ENCODE measurements around the gene ELL3.

DNA sequence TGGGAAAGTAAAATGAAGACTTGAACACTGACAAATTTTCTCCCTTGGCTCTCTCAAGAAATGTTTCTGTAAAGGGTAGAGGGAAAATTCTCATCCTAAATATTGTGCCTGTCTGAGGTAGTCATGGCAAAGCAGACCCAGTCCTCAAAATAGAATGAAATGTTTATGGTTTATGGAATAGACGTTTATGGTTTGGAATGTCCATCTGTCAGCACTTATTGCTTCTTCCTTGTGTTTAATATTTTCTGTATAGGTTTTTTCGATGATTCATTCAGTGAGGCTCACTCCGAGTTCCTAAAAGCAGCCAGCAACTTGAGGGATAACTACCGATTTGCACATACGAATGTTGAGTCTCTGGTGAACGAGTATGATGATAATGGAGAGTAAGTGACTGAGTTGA is 13.9 kb downstream of the ELL3 start:
- TF ChIP-seq YY1 (IDR thresholded peaks at IDR 0.05; ENCODE audit: low read depth) (no peak), USF1 (IDR thresholded peaks at IDR 0.05) (no peak), CEBPB (IDR thresholded peaks at IDR 0.05) (no peak), RAD21 (IDR thresholded peaks at IDR 0.05; ENCODE audit: low read depth) (no peak), MAX (IDR thresholded peaks at IDR 0.05) (no peak), ZBTB7A (IDR thresholded peaks at IDR 0.05; ENCODE audit: low read depth) (no peak), EP300 (IDR thresholded peaks at IDR 0.05; ENCODE audit: borderline replicate concordance) (no peak), EGR1 (IDR thresholded peaks at IDR 0.05) (no peak), TAF1 (IDR thresholded peaks at IDR 0.05; ENCODE audit: low read depth) (no peak), CREB1 (IDR thresholded peaks at IDR 0.05; ENCODE audit: low read depth) (no peak), TCF12 (IDR thresholded peaks at IDR 0.05; ENCODE audit: low read depth) (no peak), TEAD4 (IDR thresholded peaks at IDR 0.05) (no peak)
- TF ChIP-seq, protein P1, sequence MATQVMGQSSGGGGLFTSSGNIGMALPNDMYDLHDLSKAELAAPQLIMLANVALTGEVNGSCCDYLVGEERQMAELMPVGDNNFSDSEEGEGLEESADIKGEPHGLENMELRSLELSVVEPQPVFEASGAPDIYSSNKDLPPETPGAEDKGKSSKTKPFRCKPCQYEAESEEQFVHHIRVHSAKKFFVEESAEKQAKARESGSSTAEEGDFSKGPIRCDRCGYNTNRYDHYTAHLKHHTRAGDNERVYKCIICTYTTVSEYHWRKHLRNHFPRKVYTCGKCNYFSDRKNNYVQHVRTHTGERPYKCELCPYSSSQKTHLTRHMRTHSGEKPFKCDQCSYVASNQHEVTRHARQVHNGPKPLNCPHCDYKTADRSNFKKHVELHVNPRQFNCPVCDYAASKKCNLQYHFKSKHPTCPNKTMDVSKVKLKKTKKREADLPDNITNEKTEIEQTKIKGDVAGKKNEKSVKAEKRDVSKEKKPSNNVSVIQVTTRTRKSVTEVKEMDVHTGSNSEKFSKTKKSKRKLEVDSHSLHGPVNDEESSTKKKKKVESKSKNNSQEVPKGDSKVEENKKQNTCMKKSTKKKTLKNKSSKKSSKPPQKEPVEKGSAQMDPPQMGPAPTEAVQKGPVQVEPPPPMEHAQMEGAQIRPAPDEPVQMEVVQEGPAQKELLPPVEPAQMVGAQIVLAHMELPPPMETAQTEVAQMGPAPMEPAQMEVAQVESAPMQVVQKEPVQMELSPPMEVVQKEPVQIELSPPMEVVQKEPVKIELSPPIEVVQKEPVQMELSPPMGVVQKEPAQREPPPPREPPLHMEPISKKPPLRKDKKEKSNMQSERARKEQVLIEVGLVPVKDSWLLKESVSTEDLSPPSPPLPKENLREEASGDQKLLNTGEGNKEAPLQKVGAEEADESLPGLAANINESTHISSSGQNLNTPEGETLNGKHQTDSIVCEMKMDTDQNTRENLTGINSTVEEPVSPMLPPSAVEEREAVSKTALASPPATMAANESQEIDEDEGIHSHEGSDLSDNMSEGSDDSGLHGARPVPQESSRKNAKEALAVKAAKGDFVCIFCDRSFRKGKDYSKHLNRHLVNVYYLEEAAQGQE (IDR thresholded peaks at IDR 0.05; ENCODE audit: low read depth), result no peak
